Adrenal gland (tissue), 5 donors: ENCODE results near the gene EMC7.

ENCODE experiments used
- POLR2A ChIP-seq, 2 donors: fragments of 450-650 bp; IDR thresholded peaks; one replicate each; pipeline ENCODE4 v1.6.1; 2017; ENCODE audit warnings: antibody characterized with exemption in 2 of 2, mild to moderate bottlenecking in 2 of 2, moderate library complexity in 1 of 2
- TF ChIP-seq, protein P1 (sequence below), 6 experiments: fragments of 450-650 bp in 4 of 6; fragments of 200-600 bp in 2 of 6; sonication (generic) in 1 of 6; IDR thresholded peaks; 1 replicate in 5 of 6; 2 replicates in 1 of 6; pipeline versions ENCODE4 v1.5.1 to v1.8.0; 2016 to 2021; ENCODE audit warnings: antibody characterized with exemption in 6 of 6, mild to moderate bottlenecking in 2 of 6, moderate library complexity in 1 of 6
- donor health status: DM: no; HTN: no; CAD: no.

DNA sequence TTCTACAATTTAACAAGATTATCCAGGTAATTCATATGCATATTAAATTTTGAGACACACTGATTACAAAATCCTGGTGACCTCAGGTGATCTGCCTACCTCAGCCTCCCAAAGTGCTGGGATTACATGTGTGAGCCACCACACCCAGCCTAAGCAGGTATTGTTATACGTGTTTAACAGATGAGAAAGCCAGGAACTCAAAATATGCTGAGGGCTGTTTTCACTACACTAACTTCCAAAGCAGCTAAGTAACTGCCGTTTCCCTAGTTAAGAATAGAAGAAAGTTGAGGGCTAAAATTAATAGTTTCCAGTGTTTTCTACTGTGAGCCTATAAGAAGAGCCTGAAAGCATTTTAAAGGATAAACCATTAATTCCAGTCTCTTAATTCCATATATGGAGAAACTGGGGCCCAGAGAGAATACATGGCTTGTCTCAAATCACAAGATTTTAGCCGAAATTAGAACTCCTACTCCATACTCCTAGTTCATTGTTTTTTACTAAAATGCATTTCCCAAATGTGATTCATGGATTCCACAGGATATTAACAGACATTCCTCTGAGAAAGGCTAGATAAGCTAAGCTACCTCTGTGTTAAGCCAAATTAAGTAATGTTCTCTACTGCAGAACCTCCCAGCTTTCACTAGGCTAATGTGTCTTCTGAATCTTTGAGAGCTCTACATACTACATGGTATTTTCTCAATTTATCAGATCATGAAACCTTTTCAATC is 45.6 kb downstream of the EMC7 start:
- TF ChIP-seq, protein P1, sequence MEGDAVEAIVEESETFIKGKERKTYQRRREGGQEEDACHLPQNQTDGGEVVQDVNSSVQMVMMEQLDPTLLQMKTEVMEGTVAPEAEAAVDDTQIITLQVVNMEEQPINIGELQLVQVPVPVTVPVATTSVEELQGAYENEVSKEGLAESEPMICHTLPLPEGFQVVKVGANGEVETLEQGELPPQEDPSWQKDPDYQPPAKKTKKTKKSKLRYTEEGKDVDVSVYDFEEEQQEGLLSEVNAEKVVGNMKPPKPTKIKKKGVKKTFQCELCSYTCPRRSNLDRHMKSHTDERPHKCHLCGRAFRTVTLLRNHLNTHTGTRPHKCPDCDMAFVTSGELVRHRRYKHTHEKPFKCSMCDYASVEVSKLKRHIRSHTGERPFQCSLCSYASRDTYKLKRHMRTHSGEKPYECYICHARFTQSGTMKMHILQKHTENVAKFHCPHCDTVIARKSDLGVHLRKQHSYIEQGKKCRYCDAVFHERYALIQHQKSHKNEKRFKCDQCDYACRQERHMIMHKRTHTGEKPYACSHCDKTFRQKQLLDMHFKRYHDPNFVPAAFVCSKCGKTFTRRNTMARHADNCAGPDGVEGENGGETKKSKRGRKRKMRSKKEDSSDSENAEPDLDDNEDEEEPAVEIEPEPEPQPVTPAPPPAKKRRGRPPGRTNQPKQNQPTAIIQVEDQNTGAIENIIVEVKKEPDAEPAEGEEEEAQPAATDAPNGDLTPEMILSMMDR (IDR thresholded peaks at IDR 0.05): no peak
- no peak for TF ChIP-seq POLR2A (IDR thresholded peaks at IDR 0.05)
